Endothelial cell of umbilical vein (primary cell): ENCODE data around the gene RAB24. TPM values are rescaled to one million over a fixed set of nuclear protein-coding genes. Genes with fewer than 3 reads are reported as not detected.

Experiments used
- BruUV-seq: library from RNA; stranded (reverse); fragments of 400-500 nt; replicated peaks from 2 replicates; lab custom pipeline; 2021; lab: Mats Ljungman, UMichigan
- CTCF ChIA-PET: fragments of 300-600, 350-600 bp; sonication (Branson Sonifier 250); formaldehyde crosslinking; loops from one replicate; lab custom pipeline; 2021; ENCODE audit warnings: antibody characterized with exemption, inconsistent platforms; lab: Charles Lee
- POLR2A ChIA-PET: fragments of 300-600, 350-600 bp; sonication (Branson Sonifier 250); formaldehyde crosslinking; loops from one replicate; lab custom pipeline; 2021; ENCODE audit warnings: antibody characterized with exemption, inconsistent platforms; lab: Charles Lee
- DNase-seq: peaks from one replicate; pipeline ENCODE4 v3.0.0-alpha.2; 2011; ENCODE audit warnings: low read depth, low spot score
- FAIRE-seq: peaks from 2 replicates; lab custom pipeline; 2011; peaks lifted over from hg19 to GRCh38; lab: Jason Lieb, UNC
- H2AFZ ChIP-seq: 2 replicates; pipeline ENCODE4 v1.6.0; 2012; ENCODE audit warnings: low read depth, low read length, control low read depth, inconsistent platforms
- H3K27ac ChIP-seq: 2 replicates; pipeline ENCODE4 v1.5.1; 2011; ENCODE audit warnings: low read depth, mild to moderate bottlenecking, control low read depth, low read length, moderate library complexity; ENCODE audit not compliant: insufficient read depth
- H3K27me3 ChIP-seq, 2 experiments: 2 replicates each; pipeline versions ENCODE4 v1.6.0 to v1.6.1; 2011; ENCODE audit warnings: low read length in 2 of 2, mixed read lengths in 1 of 2; ENCODE audit not compliant: control insufficient read depth in 2 of 2, insufficient read depth in 2 of 2
- H3K36me3 ChIP-seq, 2 experiments: 2 replicates in 1 of 2; 3 replicates in 1 of 2; pipeline ENCODE4 v1.5.1; 2011; ENCODE audit warnings: low read length in 2 of 2, mild to moderate bottlenecking in 1 of 2, moderate library complexity in 1 of 2; ENCODE audit not compliant: control insufficient read depth in 2 of 2, insufficient read depth in 2 of 2; ENCODE audit errors: extremely low read depth in 1 of 2
- H3K4me1 ChIP-seq: 3 replicates; pipeline ENCODE4 v1.5.1; 2011; ENCODE audit warnings: mild to moderate bottlenecking, low read length; ENCODE audit not compliant: control insufficient read depth, insufficient read depth; ENCODE audit errors: extremely low read depth
- H3K4me2 ChIP-seq: 2 replicates; pipeline ENCODE4 v1.6.1; 2011; ENCODE audit warnings: low read length, control low read depth, mixed read lengths; ENCODE audit not compliant: insufficient read depth
- H3K4me3 ChIP-seq, 3 experiments: fragments of 200-600 bp in 1 of 3; sonication (generic), shearing (Covaris generic) in 1 of 3; replicated peaks in 1 of 3; 2 replicates each; pipeline ENCODE4 v1.5.1; 2011 to 2016; ENCODE audit warnings: control low read depth in 3 of 3, low read length in 3 of 3, mild to moderate bottlenecking in 2 of 3, inconsistent platforms in 1 of 3, low read depth in 1 of 3, moderate library complexity in 1 of 3; ENCODE audit not compliant: insufficient read depth in 1 of 3
- H3K79me2 ChIP-seq: 2 replicates; pipeline ENCODE4 v1.6.0; 2012; ENCODE audit warnings: low read length, inconsistent platforms; ENCODE audit not compliant: control insufficient read depth, insufficient read depth
- H3K9ac ChIP-seq: replicated peaks from 2 replicates; pipeline ENCODE3; 2011; ENCODE audit warnings: low read length, control low read depth; ENCODE audit not compliant: insufficient read depth; ENCODE audit errors: extremely low read depth
- H3K9me1 ChIP-seq: replicated peaks from 3 replicates; pipeline ENCODE4 v1.6.0; 2011; ENCODE audit warnings: mild to moderate bottlenecking, low read length; ENCODE audit not compliant: control insufficient read depth, insufficient read depth; ENCODE audit errors: extremely low read depth
- H3K9me3 ChIP-seq: replicated peaks from 2 replicates; pipeline ENCODE4 v1.5.1; 2012; ENCODE audit warnings: low read length, inconsistent platforms; ENCODE audit not compliant: control insufficient read depth, insufficient read depth
- H4K20me1 ChIP-seq: replicated peaks from 2 replicates; pipeline ENCODE3; 2011; ENCODE audit warnings: mild to moderate bottlenecking, low read length; ENCODE audit not compliant: control insufficient read depth, insufficient read depth; ENCODE audit errors: extremely low read depth
- EZH2 ChIP-seq: IDR thresholded peaks from 2 replicates; pipeline ENCODE4 v1.6.1; 2012; ENCODE audit warnings: borderline replicate concordance, low read depth, mild to moderate bottlenecking, moderate library complexity, low read length, inconsistent platforms; ENCODE audit not compliant: severe bottlenecking
- FOS ChIP-seq: IDR thresholded peaks from 2 replicates; pipeline ENCODE4 v1.6.1; 2011; ENCODE audit warnings: mild to moderate bottlenecking, low read length, moderate library complexity, borderline replicate concordance; ENCODE audit not compliant: insufficient read depth
- GATA2 ChIP-seq: IDR thresholded peaks from 2 replicates; pipeline ENCODE4 v1.7.0; 2011; ENCODE audit warnings: low read depth, mild to moderate bottlenecking, moderate library complexity, mixed read lengths, low read length; ENCODE audit not compliant: insufficient read length, insufficient read depth
- JUN ChIP-seq: IDR thresholded peaks from 2 replicates; pipeline ENCODE4 v1.6.1; 2011; ENCODE audit warnings: borderline replicate concordance, low read depth; ENCODE audit not compliant: insufficient read length, insufficient read depth
- MYC ChIP-seq: IDR thresholded peaks from one replicate; pipeline ENCODE4 v1.6.1; 2011; ENCODE audit warnings: mild to moderate bottlenecking, low read depth, low read length
- POLR2A ChIP-seq: IDR thresholded peaks from 2 replicates; pipeline ENCODE4 v1.6.1; 2012; ENCODE audit warnings: low read depth, mild to moderate bottlenecking, control low read depth, low read length
- POLR2AphosphoS5 ChIP-seq: IDR thresholded peaks from 2 replicates; pipeline ENCODE4 v1.6.1; 2012; ENCODE audit warnings: low read depth, mild to moderate bottlenecking, control low read depth, low read length, moderate library complexity; ENCODE audit not compliant: insufficient read depth
- dilution Hi-C: fragments of 300-500 bp; cut with MboI; formaldehyde crosslinking; loops from one replicate; pipeline ENCODE4 v1.15.0; 2019; ENCODE audit warnings: low sequenced_read_pairs; ENCODE audit not compliant: extremely low pct_ligation_motif_present
- intact Hi-C: fragments of 100-400 bp; cut with micrococcal nuclease; formaldehyde crosslinking; loops from one replicate; pipeline ENCODE4 v1.10.0; 2022
- polyA plus RNA-seq, 4 experiments: library from polyadenylated mRNA; depleted of rRNA in 3 of 4; stranded (reverse) in 3 of 4; unstranded in 1 of 4; fragments of >200 nt; gene quantifications; 2 replicates each; pipeline versions ENCODE4 v1.2.1 to v1.2.3, GENCODE V29; 2011 to 2012; ENCODE audit warnings: missing spikeins in 1 of 4
- total RNA-seq: library from RNA; stranded (reverse); gene quantifications from 2 replicates; pipeline ENCODE4 v1.2.3, GENCODE V29; 2021
- TF ChIP-seq, protein P1 (sequence below): IDR thresholded peaks from 2 replicates; pipeline ENCODE4 v1.6.1; 2011; ENCODE audit not compliant: insufficient read depth, insufficient read length
- TF ChIP-seq, protein P2 (sequence below), 2 donors: IDR thresholded peaks; 1 replicate in 1 of 2; 2 replicates in 1 of 2; pipeline ENCODE4 v1.5.1; 2011; ENCODE audit warnings: low read length in 2 of 2, mild to moderate bottlenecking in 2 of 2, moderate library complexity in 2 of 2, control low read depth in 1 of 2, inconsistent platforms in 1 of 2, low read depth in 1 of 2; ENCODE audit not compliant: insufficient read depth in 1 of 2; ENCODE audit errors: extremely low read depth in 1 of 2

Gene RAB24
- total and polyA plus RNA-seq, 2 donors (not counting 3 experiments of a cell fraction or from before 2014, with no cell fraction given), result 20.7 to 44.0 TPM

DNA sequence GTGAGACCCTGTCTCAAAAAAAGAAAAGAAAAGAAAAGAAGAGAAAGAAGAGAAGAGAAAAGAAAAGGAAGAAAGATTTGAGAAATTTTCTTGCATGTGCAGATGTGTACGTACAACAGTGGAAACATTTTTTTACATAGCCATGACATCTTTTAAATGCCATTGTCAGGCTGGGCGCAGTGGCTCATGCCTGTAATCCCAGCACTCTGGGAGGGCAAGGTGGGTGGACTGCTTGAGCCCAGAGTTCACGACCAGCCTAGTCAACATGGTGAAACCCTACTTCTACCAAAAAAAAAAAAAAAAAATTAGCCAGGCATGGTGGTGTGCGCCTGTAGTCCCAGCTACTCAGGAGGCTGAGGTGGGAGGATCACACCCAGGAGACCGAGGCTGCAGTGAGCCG, 41.4 kb upstream of the RAB24 start:
- no peaks in the 10 kb centered on the region for H3K27me3 ChIP-seq
- no peaks in the 10 kb centered on the region for H3K9me1 ChIP-seq
- peaks cover 62% of the 10 kb centered on the region for H3K79me2 ChIP-seq
- no peak overlapping the region for H3K4me2 ChIP-seq
- FAIRE-seq (no peak), DNase-seq (no peak)
- TF ChIP-seq FOS (no peak), MYC (no peak), POLR2AphosphoS5 (no peak), GATA2 (no peak), POLR2A (no peak), JUN (no peak), EZH2 (no peak)
- TF ChIP-seq, protein P1, sequence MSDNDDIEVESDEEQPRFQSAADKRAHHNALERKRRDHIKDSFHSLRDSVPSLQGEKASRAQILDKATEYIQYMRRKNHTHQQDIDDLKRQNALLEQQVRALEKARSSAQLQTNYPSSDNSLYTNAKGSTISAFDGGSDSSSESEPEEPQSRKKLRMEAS, result no peak
- TF ChIP-seq, protein P2, sequence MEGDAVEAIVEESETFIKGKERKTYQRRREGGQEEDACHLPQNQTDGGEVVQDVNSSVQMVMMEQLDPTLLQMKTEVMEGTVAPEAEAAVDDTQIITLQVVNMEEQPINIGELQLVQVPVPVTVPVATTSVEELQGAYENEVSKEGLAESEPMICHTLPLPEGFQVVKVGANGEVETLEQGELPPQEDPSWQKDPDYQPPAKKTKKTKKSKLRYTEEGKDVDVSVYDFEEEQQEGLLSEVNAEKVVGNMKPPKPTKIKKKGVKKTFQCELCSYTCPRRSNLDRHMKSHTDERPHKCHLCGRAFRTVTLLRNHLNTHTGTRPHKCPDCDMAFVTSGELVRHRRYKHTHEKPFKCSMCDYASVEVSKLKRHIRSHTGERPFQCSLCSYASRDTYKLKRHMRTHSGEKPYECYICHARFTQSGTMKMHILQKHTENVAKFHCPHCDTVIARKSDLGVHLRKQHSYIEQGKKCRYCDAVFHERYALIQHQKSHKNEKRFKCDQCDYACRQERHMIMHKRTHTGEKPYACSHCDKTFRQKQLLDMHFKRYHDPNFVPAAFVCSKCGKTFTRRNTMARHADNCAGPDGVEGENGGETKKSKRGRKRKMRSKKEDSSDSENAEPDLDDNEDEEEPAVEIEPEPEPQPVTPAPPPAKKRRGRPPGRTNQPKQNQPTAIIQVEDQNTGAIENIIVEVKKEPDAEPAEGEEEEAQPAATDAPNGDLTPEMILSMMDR (IDR thresholded peaks at IDR 0.05; ENCODE audit: extremely low read depth in 1 of 2, insufficient read depth in 1 of 2, low read depth in 1 of 2, low read length in 2 of 2), result no peak
- peaks cover 8% of the 10 kb centered on the region in 2 experiments for H3K36me3 ChIP-seq
- BruUV-seq, result no TSS peak
- ChIA-PET CTCF (interaction anchor here (1.0 to 1.8 kb wide), 3 partner anchors 16 to 231 kb away, joined by 3 to 5 read pairs (median 4); no protein-coding TSS in a partner anchor), POLR2A (interaction anchor here (0.6 kb wide), 1 partner anchor 31 kb away, joined by 5 read pairs; no protein-coding TSS in a partner anchor)
- intact Hi-C loops (no loop called here), dilution Hi-C loops (no loop called here)
- no peak overlapping the region for H3K27ac ChIP-seq
- H3K9ac ChIP-seq, result no peak overlapping the region
- H4K20me1 ChIP-seq, result peaks cover 3% of the 10 kb centered on the region
- no peaks in the 10 kb centered on the region for H3K9me3 ChIP-seq
- H3K4me3 ChIP-seq, result no peak overlapping the region
- no peak overlapping the region for H2AFZ ChIP-seq
- peaks cover 6% of the 10 kb centered on the region for H3K4me1 ChIP-seq
